Prostate gland (tissue), 2 donors: ENCODE results near the gene FABP6. TPM values are rescaled to one million over a fixed set of nuclear protein-coding genes. Genes with fewer than 3 reads are reported as not detected.

Experiments
- DNase-seq: peaks from one replicate; pipeline ENCODE4 v3.0.0-alpha.2; 2019; ENCODE audit warnings: low spot score
- H3K27ac ChIP-seq, 2 donors: fragments of 200-600 bp; sonication (generic); 2 replicates each; pipeline ENCODE4 v1.5.1; 2017 to 2019
- H3K27me3 ChIP-seq: fragments of 200-600 bp; sonication (generic); replicated peaks from 2 replicates; pipeline ENCODE4 v1.5.1; 2019; ENCODE audit not compliant: insufficient read depth
- H3K36me3 ChIP-seq, 2 donors: fragments of 200-600 bp; sonication (generic); 1 replicate in 1 of 2; 2 replicates in 1 of 2; pipeline versions ENCODE4 v1.5.1 to v1.8.1; 2017 to 2019
- H3K4me1 ChIP-seq: fragments of 200-600 bp; sonication (generic); replicated peaks from 2 replicates; pipeline ENCODE4 v1.5.1; 2019
- H3K4me3 ChIP-seq, 2 donors: fragments of 200-600 bp; sonication (generic); 2 replicates each; pipeline ENCODE4 v1.5.1; 2017 to 2019
- H3K9me3 ChIP-seq: fragments of 200-600 bp; sonication (generic); 2 replicates; pipeline ENCODE4 v1.5.1; 2017
- CTCF ChIP-seq, 4 experiments: fragments of 200-600 bp in 2 of 4; fragments of 450-650 bp in 2 of 4; sonication (generic) in 2 of 4; IDR thresholded peaks; 1 replicate in 3 of 4; 2 replicates in 1 of 4; pipeline ENCODE4 v1.5.1; 2016 to 2019; ENCODE audit warnings: antibody characterized with exemption in 4 of 4, mild to moderate bottlenecking in 2 of 4, moderate library complexity in 2 of 4
- POLR2A ChIP-seq: fragments of 450-650 bp; IDR thresholded peaks from one replicate; pipeline ENCODE4 v1.6.1; 2016; ENCODE audit warnings: antibody characterized with exemption, mild to moderate bottlenecking
- POLR2AphosphoS5 ChIP-seq: sonication (generic); formaldehyde crosslinking; IDR thresholded peaks from one replicate; pipeline ENCODE4 v1.6.1; 2017; ENCODE audit warnings: antibody characterized with exemption
- WGBS: methylation state at CpG from one replicate; pipeline ENCODE4 v1.1.5; 2018; 5-methylcytosine and 5-hydroxymethylcytosine counted together
- intact Hi-C: fragments of 100-400 bp; cut with DNase I; formaldehyde crosslinking; loops from one replicate; pipeline ENCODE4 v1.14.2; 2022
- total RNA-seq, 2 donors: library from RNA; depleted of rRNA; stranded (reverse); fragments of >200 nt; gene quantifications; one replicate each; pipeline ENCODE4 v1.1.0, GENCODE V29; 2016

Gene FABP6
- total RNA-seq, 2 donors from 2014 or later, result 2.8 TPM; not detected in 1

- no peak overlapping the region for H3K27ac ChIP-seq
- H3K4me3 ChIP-seq, result no peak overlapping the region
- no peaks in the 10 kb centered on the region for H3K27me3 ChIP-seq
- H3K9me3 ChIP-seq, result no peaks in the 10 kb centered on the region
- no peak for TF ChIP-seq CTCF (IDR thresholded peaks at IDR 0.05)
- no peak for TF ChIP-seq POLR2A
- TF ChIP-seq POLR2AphosphoS5, result no peak
- H3K36me3 ChIP-seq, result no peaks in the 10 kb centered on the region
- DNase-seq, result no peak
- WGBS, result 52% methylated on average over 11 of the region's 11 CpGs
- no peaks in the 10 kb centered on the region for H3K4me1 ChIP-seq
- intact Hi-C loops, result loop anchor here (2.0 kb wide), 2 partner anchors 147 to 175 kb away; no protein-coding TSS in a partner anchor
Observed at GRCh38 chr5:160197341-160198144, 31.8 kb upstream of the FABP6 start.

GRCh38 chr5:160198146-160198545 lies 31.2 kb upstream of the FABP6 start:
- WGBS, result 75% methylated on average over 5 of the region's 5 CpGs
- no peaks in the 10 kb centered on the region for H3K27me3 ChIP-seq
- TF ChIP-seq CTCF (IDR thresholded peaks at IDR 0.05) (no peak), POLR2A (no peak), POLR2AphosphoS5 (no peak)
- DNase-seq, result no peak
- intact Hi-C loops, result loop anchor here (2.0 kb wide), 2 partner anchors 147 to 175 kb away; no protein-coding TSS in a partner anchor
- H3K27ac ChIP-seq, result no peak overlapping the region
- no peaks in the 10 kb centered on the region for H3K9me3 ChIP-seq
- no peaks in the 10 kb centered on the region for H3K4me1 ChIP-seq
- no peak overlapping the region for H3K4me3 ChIP-seq
- no peaks in the 10 kb centered on the region for H3K36me3 ChIP-seq

- Histone ChIP-seq H3K27me3 (no peaks in the 10 kb centered on the region), H3K9me3 (no peaks in the 10 kb centered on the region), H3K4me3 (peak overlapping the region; percentile 25 to 28), H3K36me3 (no peaks in the 10 kb centered on the region), H3K27ac (no peak overlapping the region), H3K4me1 (no peaks in the 10 kb centered on the region)
- TF ChIP-seq CTCF (IDR thresholded peaks at IDR 0.05) (no peak), POLR2A (no peak), POLR2AphosphoS5 (no peak)
- WGBS, result 39% methylated on average over 8 of the region's 8 CpGs
- DNase-seq, result no peak
- intact Hi-C loops, result loop anchor here (2.0 kb wide), 2 partner anchors 146 to 176 kb away; no protein-coding TSS in a partner anchor
Observed at GRCh38 chr5:160198841-160199409, 30.4 kb upstream of the FABP6 start.

GRCh38 chr5:160199410-160199911 lies 29.8 kb upstream of the FABP6 start:
- 3% methylated on average over 29 of the region's 30 CpGs for WGBS
- Histone ChIP-seq H3K27ac (no peak overlapping the region), H3K9me3 (no peaks in the 10 kb centered on the region), H3K4me3 (peak overlapping the region; percentile 25 to 28), H3K36me3 (no peaks in the 10 kb centered on the region), H3K27me3 (no peaks in the 10 kb centered on the region), H3K4me1 (no peaks in the 10 kb centered on the region)
- DNase-seq, result peak; percentile 46
- intact Hi-C loops, result loop anchor here (2.0 kb wide), 2 partner anchors 145 to 177 kb away; no protein-coding TSS in a partner anchor
- TF ChIP-seq POLR2AphosphoS5 (no peak), POLR2A (no peak), CTCF (IDR thresholded peaks at IDR 0.05) (peak; percentile 90 to 96 (median 92))
